Brain microvascular endothelial cell (primary cell): ENCODE results near the gene E2F2.

ENCODE experiments used
- DNase-seq: peaks from one replicate; pipeline ENCODE4 v3.0.0-alpha.2; 2020
- H3K27ac ChIP-seq: fragments of 250-450 bp; sonication (Bioruptor Pico); 2 replicates; pipeline ENCODE4 v1.5.1; 2020; ENCODE audit warnings: mild to moderate bottlenecking, moderate library complexity
- H3K27me3 ChIP-seq: fragments of 250-450 bp; sonication (Bioruptor Pico); replicated peaks from 2 replicates; pipeline ENCODE4 v1.5.1; 2020; ENCODE audit warnings: mild to moderate bottlenecking
- H3K36me3 ChIP-seq: fragments of 250-450 bp; sonication (Bioruptor Pico); replicated peaks from 2 replicates; pipeline ENCODE4 v1.5.1; 2020; ENCODE audit warnings: mild to moderate bottlenecking
- H3K4me3 ChIP-seq: 2 replicates; pipeline ENCODE4 v1.5.1; 2011; ENCODE audit warnings: low read depth, mild to moderate bottlenecking, control low read depth, low read length, moderate library complexity
- in situ Hi-C: cut with HindIII; loops from 2 replicates; pipeline ENCODE4 v1.10.0; 2017; ENCODE audit warnings: low sequenced_read_pairs, low pct_ligation_motif_present
- TF ChIP-seq, protein P1 (sequence below): IDR thresholded peaks from 2 replicates; pipeline ENCODE4 v1.5.1; 2011; ENCODE audit warnings: low read depth, mild to moderate bottlenecking, moderate library complexity, low read length, control low read depth, inconsistent platforms; ENCODE audit errors: missing control alignments

E2F2 gene

DNA sequence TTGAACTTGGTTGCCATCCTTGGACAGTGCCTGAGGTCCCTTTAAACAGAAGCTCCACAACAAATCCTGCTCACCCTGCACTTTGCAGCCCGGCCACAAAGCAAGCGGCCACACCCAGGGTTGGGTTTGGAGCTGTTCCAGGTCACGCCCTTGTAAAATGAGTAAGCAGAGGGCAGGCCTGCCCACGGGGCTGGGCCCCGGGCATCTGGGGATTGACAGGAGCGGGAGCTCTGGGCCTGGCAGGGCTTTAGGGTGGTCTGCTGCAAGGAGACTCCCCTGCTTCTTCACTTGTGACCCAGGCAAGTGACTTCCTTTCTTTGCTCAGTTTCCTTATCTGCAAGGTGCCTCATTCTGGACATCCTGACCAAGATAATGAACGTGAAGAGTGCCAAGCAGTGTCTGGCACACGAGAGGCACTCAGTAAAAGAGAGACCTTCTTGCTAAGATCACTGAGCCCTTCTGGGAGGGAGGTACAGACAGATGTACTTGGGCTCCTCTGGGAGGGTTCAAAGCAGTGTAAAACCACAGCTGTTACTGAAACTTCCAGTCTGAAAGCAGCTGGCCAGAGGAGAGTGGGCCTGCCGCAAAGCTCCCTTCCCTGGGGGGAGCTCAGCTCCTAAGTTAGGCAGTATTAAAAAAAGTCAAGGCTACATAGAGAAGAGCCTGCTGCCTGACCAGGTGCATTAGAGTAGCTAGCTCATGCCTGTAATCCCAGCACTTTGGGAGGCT lies 2.6 kb downstream of the E2F2 start:
- H3K4me3 ChIP-seq: no peak overlapping the region
- peak; percentile 59 for DNase-seq
- in situ Hi-C loops: no loop called here
- no peaks in the 10 kb centered on the region for H3K27me3 ChIP-seq
- TF ChIP-seq, protein P1, sequence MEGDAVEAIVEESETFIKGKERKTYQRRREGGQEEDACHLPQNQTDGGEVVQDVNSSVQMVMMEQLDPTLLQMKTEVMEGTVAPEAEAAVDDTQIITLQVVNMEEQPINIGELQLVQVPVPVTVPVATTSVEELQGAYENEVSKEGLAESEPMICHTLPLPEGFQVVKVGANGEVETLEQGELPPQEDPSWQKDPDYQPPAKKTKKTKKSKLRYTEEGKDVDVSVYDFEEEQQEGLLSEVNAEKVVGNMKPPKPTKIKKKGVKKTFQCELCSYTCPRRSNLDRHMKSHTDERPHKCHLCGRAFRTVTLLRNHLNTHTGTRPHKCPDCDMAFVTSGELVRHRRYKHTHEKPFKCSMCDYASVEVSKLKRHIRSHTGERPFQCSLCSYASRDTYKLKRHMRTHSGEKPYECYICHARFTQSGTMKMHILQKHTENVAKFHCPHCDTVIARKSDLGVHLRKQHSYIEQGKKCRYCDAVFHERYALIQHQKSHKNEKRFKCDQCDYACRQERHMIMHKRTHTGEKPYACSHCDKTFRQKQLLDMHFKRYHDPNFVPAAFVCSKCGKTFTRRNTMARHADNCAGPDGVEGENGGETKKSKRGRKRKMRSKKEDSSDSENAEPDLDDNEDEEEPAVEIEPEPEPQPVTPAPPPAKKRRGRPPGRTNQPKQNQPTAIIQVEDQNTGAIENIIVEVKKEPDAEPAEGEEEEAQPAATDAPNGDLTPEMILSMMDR: no peak
- H3K27ac ChIP-seq: no peak overlapping the region
- H3K36me3 ChIP-seq: no peaks in the 10 kb centered on the region

DNA sequence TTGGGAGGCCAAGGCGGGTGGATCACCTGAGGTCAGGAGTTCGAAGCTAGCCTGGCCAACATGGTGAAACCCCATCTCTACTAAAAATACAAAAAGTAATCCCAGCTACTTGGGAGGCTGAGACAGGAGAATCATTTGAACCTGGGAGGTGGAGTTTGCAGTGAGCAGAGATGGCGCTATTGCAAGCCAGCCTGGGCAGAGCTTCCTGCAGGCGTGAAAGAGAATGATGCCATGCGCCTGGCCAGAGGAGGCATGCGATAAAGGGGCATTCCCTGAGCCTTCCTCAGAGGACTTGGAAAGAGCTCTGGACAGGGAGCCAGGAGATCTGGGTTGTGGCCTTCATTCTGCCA lies 3.2 kb downstream of the E2F2 start:
- no peak overlapping the region for H3K4me3 ChIP-seq
- DNase-seq: no peak
- H3K27me3 ChIP-seq: no peaks in the 10 kb centered on the region
- H3K27ac ChIP-seq: no peak overlapping the region
- in situ Hi-C loops: no loop called here
- no peaks in the 10 kb centered on the region for H3K36me3 ChIP-seq
- TF ChIP-seq, protein P1: no peak

GRCh38 chr1:23527366-23527765 lies 3.7 kb downstream of the E2F2 start:
- TF ChIP-seq, protein P1: no peak
- H3K36me3 ChIP-seq: no peaks in the 10 kb centered on the region
- no peak overlapping the region for H3K4me3 ChIP-seq
- in situ Hi-C loops: no loop called here
- no peak overlapping the region for H3K27ac ChIP-seq
- no peaks in the 10 kb centered on the region for H3K27me3 ChIP-seq
- DNase-seq: no peak

- no peaks in the 10 kb centered on the region for H3K36me3 ChIP-seq
- no peak for DNase-seq
- no peak overlapping the region for H3K4me3 ChIP-seq
- in situ Hi-C loops: no loop called here
- TF ChIP-seq, protein P1: no peak
- H3K27ac ChIP-seq: no peak overlapping the region
- no peaks in the 10 kb centered on the region for H3K27me3 ChIP-seq
Observed at GRCh38 chr1:23526329-23527041, 4.5 kb downstream of the E2F2 start.

DNA sequence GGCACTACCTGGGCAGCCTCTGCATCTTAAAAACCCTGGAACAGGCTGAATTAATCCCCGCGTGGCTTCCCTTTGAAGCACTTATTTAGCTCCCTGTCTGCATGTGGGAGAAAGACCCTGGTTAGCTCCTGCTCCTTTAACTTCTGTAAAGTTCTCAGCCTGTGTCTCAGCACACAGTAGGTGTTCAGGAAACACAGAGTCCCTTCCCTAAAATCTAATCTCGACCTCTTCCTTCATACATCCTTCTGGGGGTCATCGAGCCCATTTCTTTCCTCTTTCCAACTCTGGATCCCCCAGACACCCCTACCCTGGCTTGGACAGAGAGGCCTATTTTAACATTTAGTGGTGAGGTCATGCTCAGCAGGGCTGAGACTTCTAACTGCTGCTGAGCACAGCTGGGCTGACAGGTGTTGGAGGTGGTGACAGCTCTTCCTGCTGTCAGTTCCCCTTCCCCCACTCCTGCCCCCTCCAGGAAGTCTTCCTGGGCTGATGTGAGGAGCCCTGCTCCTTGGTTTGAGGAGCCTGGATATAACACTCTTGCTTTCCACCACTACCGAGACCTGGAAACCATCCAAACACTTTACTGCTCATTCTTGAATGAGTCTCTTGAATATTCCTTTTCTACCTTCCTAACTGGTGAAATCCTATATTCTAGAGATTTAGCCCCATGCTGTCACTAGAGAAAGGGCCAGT lies 5.3 kb downstream of the E2F2 start:
- H3K4me3 ChIP-seq: no peak overlapping the region
- H3K27ac ChIP-seq: no peak overlapping the region
- in situ Hi-C loops: no loop called here
- H3K36me3 ChIP-seq: no peaks in the 10 kb centered on the region
- no peaks in the 10 kb centered on the region for H3K27me3 ChIP-seq
- DNase-seq: no peak
- TF ChIP-seq, protein P1: no peak
